ENCODE data around the gene SMIM41.

Gene SMIM41

GRCh38 chr12:52079576-52080402, at the start of gene SMIM41:
SMIM41 (plus strand) TSS chr12:52079704; CDS start chr12:52079780, 76 bp downstream.
- FAIRE-seq: no peak

DNA sequence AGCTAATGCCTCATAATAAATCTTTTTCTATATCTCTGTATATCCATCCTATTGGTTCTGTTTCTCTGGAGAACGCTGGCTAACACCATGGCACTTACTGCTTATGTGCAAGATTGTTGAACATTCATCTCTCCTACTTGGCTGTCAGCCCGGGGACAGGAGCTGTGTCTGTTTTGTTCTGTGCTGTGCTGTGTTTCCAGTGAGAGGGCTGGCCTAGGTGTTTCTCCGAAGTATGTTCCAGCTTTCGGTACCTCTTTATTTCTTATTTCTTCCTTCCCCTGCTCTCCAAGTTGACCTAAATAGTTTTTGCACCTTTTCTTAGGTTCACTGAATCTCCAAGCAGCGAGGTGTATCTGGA, 47.1 kb upstream of the SMIM41 start:
- no peak for FAIRE-seq

DNA sequence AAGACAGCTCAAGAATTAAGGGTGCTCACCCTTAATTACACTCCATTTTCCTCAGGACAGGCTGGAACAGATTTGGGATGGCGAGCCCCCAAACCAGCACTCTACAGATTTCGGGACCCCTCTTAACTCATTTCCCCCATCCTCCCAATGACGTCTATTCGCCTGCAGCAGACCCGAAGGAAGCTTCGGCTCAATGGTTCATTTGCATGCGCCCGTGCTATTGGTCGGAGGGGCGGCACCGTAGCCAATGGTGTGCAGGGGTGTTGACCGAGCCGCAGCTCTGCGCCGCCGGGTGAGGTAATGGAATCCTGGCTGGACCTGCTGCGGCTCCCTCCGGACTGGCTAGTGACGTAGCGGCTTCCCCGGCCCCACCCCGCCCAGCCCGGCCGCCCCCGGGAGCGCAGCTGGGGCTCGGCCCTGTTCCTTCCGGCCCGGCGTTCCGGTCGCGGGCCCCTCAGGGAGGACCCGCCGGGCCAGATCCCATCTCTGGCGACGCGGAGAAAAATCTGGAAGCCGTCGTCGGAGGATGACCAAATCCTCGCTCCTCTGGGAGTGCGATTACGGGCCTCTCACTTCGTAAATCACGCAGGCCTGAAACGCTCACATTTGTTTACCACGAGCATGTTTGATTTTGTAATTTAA, 46.6 kb upstream of the SMIM41 start:
- FAIRE-seq: peak; percentile 69

- FAIRE-seq: no peak
Observed at GRCh38 chr12:52033446-52034140, 45.9 kb upstream of the SMIM41 start.

GRCh38 chr12:52035190-52035589, 44.3 kb upstream of the SMIM41 start:
- FAIRE-seq: no peak

DNA sequence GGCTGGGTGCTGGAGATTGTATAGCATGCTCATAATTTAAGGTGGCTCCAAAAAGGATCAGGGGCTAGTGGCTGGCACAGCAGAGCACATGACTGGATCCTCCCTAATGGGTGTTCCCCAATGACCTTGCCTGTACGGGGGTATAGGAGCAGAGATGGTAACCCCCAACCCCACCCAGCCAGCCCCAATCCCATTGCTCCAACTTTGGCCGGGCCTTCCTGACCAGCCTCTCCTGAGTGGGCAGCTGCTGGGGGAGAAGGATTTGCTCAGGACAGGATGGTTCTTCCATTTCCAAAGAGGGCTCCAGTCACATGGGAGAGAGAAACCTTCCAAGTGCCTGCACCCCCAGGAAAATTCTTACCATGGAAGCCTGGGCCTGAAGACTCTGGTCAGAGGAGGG, 43.6 kb upstream of the SMIM41 start:
- FAIRE-seq: no peak

DNA sequence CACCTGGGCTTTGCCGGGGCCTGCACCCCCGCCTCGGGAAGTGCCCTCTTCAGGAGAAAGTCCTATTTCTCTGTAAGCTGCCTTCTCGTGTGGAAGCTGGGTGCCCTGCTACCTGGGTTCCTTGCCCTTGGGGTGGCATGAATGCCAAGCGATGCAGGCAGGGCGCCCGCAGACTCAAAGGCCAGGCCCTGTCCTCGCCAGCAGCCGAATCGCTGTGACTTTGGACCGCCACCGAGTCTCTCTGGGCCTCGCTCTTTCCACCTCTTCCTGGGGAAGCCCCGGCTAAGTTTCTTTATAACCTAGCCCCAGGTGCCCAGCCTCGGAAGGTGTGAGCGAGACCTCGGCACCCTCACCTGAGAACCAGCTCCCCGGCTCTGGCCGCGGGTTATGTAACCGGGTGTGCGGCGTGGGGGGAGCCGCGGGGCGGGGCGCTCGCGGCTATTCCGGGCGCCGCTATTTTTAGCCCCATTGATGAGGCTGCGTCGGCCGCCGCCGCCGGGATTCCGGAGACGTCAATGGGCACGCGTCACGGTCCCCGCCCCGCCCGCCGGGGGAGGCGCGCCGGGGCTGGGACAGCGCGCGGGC, 42.8 kb upstream of the SMIM41 start:
- FAIRE-seq: no peak

GRCh38 chr12:52037248-52037861, 42.1 kb upstream of the SMIM41 start:
- FAIRE-seq: no peak

GRCh38 chr12:52038447-52038846, 41.1 kb upstream of the SMIM41 start:
- no peak for FAIRE-seq

- FAIRE-seq: no peak
Observed at GRCh38 chr12:52041035-52041434, 38.5 kb upstream of the SMIM41 start.

DNA sequence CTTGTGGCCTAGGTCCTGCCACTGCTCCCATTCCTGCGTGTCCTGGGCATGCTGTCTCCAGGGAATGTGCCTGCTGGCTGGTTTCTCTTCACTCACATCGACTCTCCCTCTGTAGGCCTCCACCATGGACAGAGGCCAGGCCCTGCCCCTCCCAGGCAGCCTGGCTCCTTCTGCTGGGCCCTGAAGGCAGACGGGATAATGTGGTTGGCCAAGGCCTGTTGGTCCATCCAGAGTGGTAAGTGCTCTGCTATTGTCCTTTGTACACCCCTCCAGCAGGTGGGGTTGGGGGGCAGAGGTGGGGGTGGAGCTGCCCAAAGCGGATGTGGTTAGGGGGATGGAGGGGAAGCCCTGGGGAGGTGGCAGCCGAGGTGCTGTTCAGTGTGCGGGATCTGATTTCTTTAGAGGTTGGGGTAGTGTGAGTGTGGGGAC, 37.8 kb upstream of the SMIM41 start:
- FAIRE-seq: no peak

GRCh38 chr12:52042706-52043385, 36.7 kb upstream of the SMIM41 start:
- FAIRE-seq: no peak

DNA sequence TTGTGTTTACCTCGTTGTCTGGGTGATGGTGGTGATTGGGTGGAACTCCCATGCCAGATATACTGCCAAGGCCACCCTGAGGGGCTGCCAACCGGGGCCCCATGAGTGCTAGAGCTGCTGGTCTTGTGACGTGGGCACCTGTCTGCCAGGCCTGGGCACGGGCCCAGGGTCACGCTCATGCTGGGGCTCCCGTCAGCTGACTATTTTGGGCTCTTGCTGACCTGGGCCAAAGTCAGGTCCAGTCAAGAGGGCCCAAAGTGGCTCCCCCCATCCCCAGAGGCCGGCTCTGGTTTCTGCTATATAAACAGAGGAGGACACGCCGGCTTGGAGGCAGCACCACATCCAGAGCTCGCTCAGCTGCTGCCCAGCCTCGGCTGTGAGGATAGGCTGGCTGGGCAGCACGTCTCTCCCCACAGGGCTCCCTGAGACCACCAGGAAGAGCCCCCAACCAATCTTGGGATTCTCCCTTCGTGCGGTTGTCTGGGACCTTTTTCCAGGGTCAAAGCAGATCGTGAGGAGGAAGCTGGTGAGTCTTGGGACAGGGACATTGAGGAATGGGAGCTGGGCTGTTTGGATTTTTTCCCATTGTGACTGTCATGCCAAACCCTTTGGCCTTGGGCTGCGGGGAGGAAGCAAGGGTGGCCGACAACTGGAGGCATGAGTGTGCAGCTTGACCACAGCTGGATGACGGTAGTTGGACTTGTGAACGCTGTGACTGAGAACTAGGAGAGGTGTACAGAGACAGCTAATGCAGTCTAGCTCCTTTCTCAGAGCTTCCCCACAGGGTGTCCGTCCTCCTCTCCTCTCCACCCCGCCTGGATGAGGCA, 35.9 kb upstream of the SMIM41 start:
- FAIRE-seq: no peak

- no peak for FAIRE-seq
Observed at GRCh38 chr12:52044292-52044983, 35.1 kb upstream of the SMIM41 start.

GRCh38 chr12:52045794-52046199, 33.7 kb upstream of the SMIM41 start:
- no peak for FAIRE-seq

GRCh38 chr12:52046859-52047258, 32.6 kb upstream of the SMIM41 start:
- FAIRE-seq: no peak

DNA sequence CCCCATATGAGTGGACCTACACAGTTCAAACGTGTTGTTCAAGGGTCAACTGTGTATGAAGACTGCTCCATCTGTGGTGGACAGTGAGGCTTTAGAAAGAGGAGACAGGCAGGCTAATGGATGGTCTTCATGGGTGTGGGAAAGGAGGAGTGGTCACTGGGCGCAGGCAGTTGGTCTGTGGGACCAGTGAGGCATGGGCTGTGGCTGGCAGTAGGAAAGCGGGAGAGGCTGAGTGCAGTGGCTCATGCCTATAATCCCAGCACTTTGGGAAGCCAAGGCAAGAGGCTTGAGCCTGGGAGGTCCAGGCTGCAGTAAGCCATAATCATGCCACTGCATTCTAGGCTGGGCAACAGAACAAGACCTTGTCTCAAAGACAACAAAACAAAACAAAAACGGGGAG, 30.2 kb upstream of the SMIM41 start:
- no peak for FAIRE-seq

GRCh38 chr12:52049688-52050087, 29.8 kb upstream of the SMIM41 start:
- no peak for FAIRE-seq

- no peak for FAIRE-seq
Observed at GRCh38 chr12:52050116-52050757, 29.3 kb upstream of the SMIM41 start.

Measured in A204.1 (cell line).